B cell (primary cell): ENCODE measurements around the gene TNP2. TPM values are rescaled to one million over a fixed set of nuclear protein-coding genes. Genes with fewer than 3 reads are reported as not detected.

ENCODE experiments used
- ATAC-seq: fragments of 200-7000 bp; cut with Tn5 transposase; one replicate; pipeline ENCODE4 v1.10.0; 2021; ENCODE audit warnings: low read depth, mild to moderate bottlenecking, moderate number of reproducible peaks, moderate library complexity
- CTCF ChIA-PET: fragments of 350-600 bp; sonication (Branson Sonifier 250); formaldehyde crosslinking; loops from one replicate; lab custom pipeline; 2021; ENCODE audit warnings: antibody characterized with exemption, inconsistent platforms; lab: Charles Lee
- POLR2A ChIA-PET: fragments of 350-600 bp; sonication (Branson Sonifier 250); formaldehyde crosslinking; loops from one replicate; lab custom pipeline; 2021; ENCODE audit warnings: antibody characterized with exemption; lab: Charles Lee
- DNase-seq: peaks from one replicate; pipeline ENCODE4 v3.0.0; 2013
- H2AFZ ChIP-seq: 2 replicates; pipeline ENCODE4 v1.6.1; 2012; ENCODE audit warnings: mild to moderate bottlenecking, low read depth, low read length; ENCODE audit not compliant: insufficient read depth, poor library complexity, severe bottlenecking
- H3K27ac ChIP-seq, 2 donors: 1 replicate in 1 of 2; 2 replicates in 1 of 2; pipeline ENCODE4 v1.5.1; 2012 to 2013; ENCODE audit warnings: low read length in 2 of 2, mild to moderate bottlenecking in 2 of 2, moderate library complexity in 1 of 2
- H3K27me3 ChIP-seq, 4 experiments: fragments of 200-600 bp in 1 of 4; sonication (generic) in 1 of 4; replicated peaks in 1 of 4; 1 replicate in 2 of 4; 2 replicates in 2 of 4; pipeline versions ENCODE4 v1.6.1 to v1.7.0; 2013 to 2016; ENCODE audit warnings: low read length in 3 of 4, mild to moderate bottlenecking in 2 of 4, mixed read lengths in 1 of 4, moderate library complexity in 1 of 4; ENCODE audit not compliant: insufficient read depth in 4 of 4, control insufficient read depth in 3 of 4; ENCODE audit errors: control extremely low read depth in 1 of 4
- H3K36me3 ChIP-seq, 2 experiments: replicated peaks in 1 of 2; 1 replicate in 1 of 2; 2 replicates in 1 of 2; pipeline versions ENCODE4 v1.6.1 to v1.7.1; 2013; ENCODE audit warnings: low read length in 1 of 2; ENCODE audit not compliant: insufficient read depth in 2 of 2, control insufficient read depth in 1 of 2; ENCODE audit errors: control extremely low read depth in 1 of 2, extremely low read depth in 1 of 2
- H3K4me1 ChIP-seq, 2 donors: fragments of 200-600 bp in 1 of 2; sonication (generic) in 1 of 2; 1 replicate in 1 of 2; 2 replicates in 1 of 2; pipeline versions ENCODE4 v1.5.1 to v1.6.1; 2013 to 2017; ENCODE audit warnings: low read length in 2 of 2; ENCODE audit not compliant: control insufficient read depth in 2 of 2, insufficient read depth in 2 of 2
- H3K4me2 ChIP-seq: replicated peaks from 2 replicates; pipeline ENCODE3; 2012; ENCODE audit warnings: mild to moderate bottlenecking, low read depth, low read length; ENCODE audit not compliant: poor library complexity, severe bottlenecking
- H3K4me3 ChIP-seq, 5 experiments: fragments of 200-600 bp in 1 of 5; sonication (generic) in 1 of 5; 1 replicate in 3 of 5; 2 replicates in 2 of 5; pipeline versions ENCODE4 v1.5.1 to v1.7.0; 2011 to 2016; ENCODE audit warnings: low read length in 4 of 5, mild to moderate bottlenecking in 4 of 5, low read depth in 2 of 5, control low read depth in 1 of 5, moderate library complexity in 1 of 5; ENCODE audit not compliant: insufficient read depth in 1 of 5; ENCODE audit errors: control extremely low read depth in 1 of 5, extremely low read depth in 1 of 5
- H3K79me2 ChIP-seq: fragments of 200-600 bp; sonication (generic); one replicate; pipeline ENCODE4 v1.6.0; 2016; ENCODE audit warnings: low read length; ENCODE audit not compliant: control insufficient read depth, insufficient read depth
- H3K9ac ChIP-seq: fragments of 200-600 bp; sonication (generic); 2 replicates; pipeline ENCODE4 v1.6.1; 2017; ENCODE audit warnings: mild to moderate bottlenecking, low read length, moderate library complexity
- H3K9me3 ChIP-seq, 3 donors: one replicate each; pipeline versions ENCODE4 v1.6.1 to v1.7.1; 2013; ENCODE audit warnings: low read length in 2 of 3; ENCODE audit not compliant: control insufficient read depth in 2 of 3, insufficient read depth in 1 of 3; ENCODE audit errors: control extremely low read depth in 1 of 3
- H4K20me1 ChIP-seq: 2 replicates; pipeline ENCODE4 v1.6.0; 2012; ENCODE audit warnings: mild to moderate bottlenecking, low read length; ENCODE audit not compliant: insufficient read depth, control insufficient read depth, poor library complexity, severe bottlenecking
- H3K27ac Mint-ChIP-seq: one replicate; pipeline ENCODE4 v1.8.0; 2021; ENCODE audit warnings: mixed read lengths
- H3K27me3 Mint-ChIP-seq: one replicate; pipeline ENCODE4 v1.8.0; 2021; ENCODE audit warnings: mixed read lengths
- H3K4me1 Mint-ChIP-seq: one replicate; pipeline ENCODE4 v1.8.0; 2021; ENCODE audit warnings: mixed read lengths
- H3K4me3 Mint-ChIP-seq: one replicate; pipeline ENCODE4 v1.8.0; 2021; ENCODE audit warnings: mixed read lengths
- H3K9me3 Mint-ChIP-seq: one replicate; pipeline ENCODE4 v1.8.0; 2022; ENCODE audit warnings: mixed read lengths; ENCODE audit not compliant: insufficient read depth
- CTCF ChIP-seq: fragments of 200-600 bp; IDR thresholded peaks from one replicate; pipeline ENCODE4 v1.8.0; 2022; ENCODE audit warnings: antibody characterized with exemption, mild to moderate bottlenecking
- EZH2 ChIP-seq: IDR thresholded peaks from 2 replicates; pipeline ENCODE4 v1.6.1; 2012; ENCODE audit warnings: borderline replicate concordance, low read depth, mild to moderate bottlenecking, moderate library complexity, low read length; ENCODE audit not compliant: insufficient read depth, poor library complexity, severe bottlenecking
- WGBS: methylation state at CpG from one replicate; pipeline ENCODE4 v1.1.5; 2013; ENCODE audit warnings: missing lambda C conversion rate; ENCODE audit not compliant: insufficient coverage; 5-methylcytosine and 5-hydroxymethylcytosine counted together
- intact Hi-C: fragments of 100-400 bp; cut with micrococcal nuclease; formaldehyde crosslinking; loops from one replicate; pipeline ENCODE4 v1.10.0; 2022
- polyA plus RNA-seq: library from polyadenylated mRNA; depleted of rRNA; stranded (reverse); fragments of >200 nt; gene quantifications from 2 replicates; pipeline ENCODE4 v1.2.3, GENCODE V29; 2012
- total RNA-seq, 2 donors: library from RNA; stranded (reverse); fragments of 120-200 nt in 1 of 2; gene quantifications; 1 replicate in 1 of 2; 2 replicates in 1 of 2; pipeline versions ENCODE4 v1.2.3 to v1.2.4, GENCODE V29; 2013 to 2022

Gene TNP2
- total and polyA plus RNA-seq, 2 donors (not counting 1 experiment from before 2014, with no cell fraction given) = not detected

DNA sequence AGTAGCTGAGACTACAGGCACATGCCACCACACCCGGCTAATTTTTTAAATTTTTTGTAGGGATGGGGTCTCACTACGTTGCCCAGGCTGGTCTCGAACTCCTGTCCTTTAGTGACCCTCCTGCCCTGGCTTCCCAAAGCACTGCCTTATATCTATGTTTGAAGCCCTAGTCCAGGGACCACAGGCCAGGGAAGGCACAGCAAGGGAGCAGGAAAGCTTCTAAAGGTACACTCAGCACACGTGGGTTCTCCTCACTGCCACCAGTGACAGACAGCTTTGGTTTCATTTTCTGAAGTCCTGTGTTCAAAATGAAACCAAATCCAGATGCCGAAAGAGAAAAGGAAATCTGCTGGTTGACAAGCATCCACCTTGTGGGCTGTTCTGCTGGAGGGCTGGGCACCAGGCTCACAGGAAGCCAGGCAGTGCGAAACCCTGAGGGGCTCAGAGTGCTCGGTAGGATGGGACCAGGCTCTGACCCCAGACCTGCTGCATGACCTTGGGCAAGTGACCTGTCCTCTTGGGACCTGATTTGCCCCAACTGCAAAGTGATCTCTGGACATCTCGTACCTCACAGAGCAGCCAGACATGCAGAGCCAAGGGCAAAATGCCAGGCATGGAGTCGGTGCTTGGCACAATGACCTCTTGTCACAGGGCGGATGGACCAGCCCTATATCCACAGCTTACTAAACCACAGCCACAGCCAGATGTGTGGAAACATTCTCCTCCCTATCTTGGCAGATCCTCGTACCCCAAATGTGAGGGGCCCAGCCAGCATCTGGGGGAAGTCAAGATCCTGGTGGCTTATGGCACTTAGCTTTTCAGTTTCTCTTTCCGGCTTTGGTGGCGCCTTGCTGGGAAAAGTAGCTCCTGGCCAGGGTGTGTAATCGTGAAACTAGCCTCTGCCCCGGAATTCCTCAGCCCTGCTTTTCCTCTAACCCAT lies 10.3 kb downstream of the TNP2 start:
- DNase-seq = peak; percentile 80
- Histone ChIP-seq H3K4me3 (peak overlapping the region in 4 of 5 experiments; percentile 1 to 35 (median 24)), H3K36me3 (peaks cover 0 to 2% of the 10 kb centered on the region in 2 experiments), H3K27ac (no peak overlapping the region), H3K27me3 (no peaks in the 10 kb centered on the region), H3K79me2 (peaks cover 15% of the 10 kb centered on the region), H3K9me3 (no peaks in the 10 kb centered on the region), H2AFZ (peak overlapping the region; percentile 61), H4K20me1 (peaks cover 18% of the 10 kb centered on the region), H3K4me1 (peaks cover 38 to 46% of the 10 kb centered on the region in 2 donors), H3K9ac (no peak overlapping the region), H3K4me2 (peak overlapping the region; percentile 71)
- H3K27me3 Mint-ChIP-seq = no peaks in the 10 kb centered on the region
- CTCF ChIA-PET = interaction anchor here (0.7 to 10.3 kb wide), 14 partner anchors 10 to 296 kb away, joined by 3 to 223 read pairs (median 6); partner anchors contain the start of gene TNP2
- no peaks in the 10 kb centered on the region for H3K9me3 Mint-ChIP-seq
- H3K4me1 Mint-ChIP-seq = peaks cover 38% of the 10 kb centered on the region
- 27% methylated on average over 13 of the region's 15 CpGs for WGBS
- peak overlapping the region; percentile 50 for H3K27ac Mint-ChIP-seq
- intact Hi-C loops = loop anchor here (5.0 to 10.0 kb wide), 4 partner anchors 182 to 656 kb away; partner anchors contain the start of genes GSPT1 and NUBP1
- H3K4me3 Mint-ChIP-seq = peak overlapping the region; percentile 64
- POLR2A ChIA-PET = interaction anchor here (0.6 to 5.8 kb wide), 7 partner anchors 36 to 170 kb away, joined by 3 to 89 read pairs (median 5); no protein-coding TSS in a partner anchor
- ATAC-seq = no peak
- TF ChIP-seq CTCF (no peak), EZH2 (no peak)
